Adrenal gland (tissue), 5 donors: ENCODE results near the gene NDUFS6.

Source experiments
- POLR2A ChIP-seq, 2 donors: fragments of 450-650 bp; IDR thresholded peaks; one replicate each; pipeline ENCODE4 v1.6.1; 2017; ENCODE audit warnings: antibody characterized with exemption in 2 of 2, mild to moderate bottlenecking in 2 of 2, moderate library complexity in 1 of 2
- TF ChIP-seq, protein P1 (sequence below), 6 experiments: fragments of 450-650 bp in 4 of 6; fragments of 200-600 bp in 2 of 6; sonication (generic) in 1 of 6; IDR thresholded peaks; 1 replicate in 5 of 6; 2 replicates in 1 of 6; pipeline versions ENCODE4 v1.5.1 to v1.8.0; 2016 to 2021; ENCODE audit warnings: antibody characterized with exemption in 6 of 6, mild to moderate bottlenecking in 2 of 6, moderate library complexity in 1 of 6
- donor health status: DM: no; HTN: no; CAD: no.

DNA sequence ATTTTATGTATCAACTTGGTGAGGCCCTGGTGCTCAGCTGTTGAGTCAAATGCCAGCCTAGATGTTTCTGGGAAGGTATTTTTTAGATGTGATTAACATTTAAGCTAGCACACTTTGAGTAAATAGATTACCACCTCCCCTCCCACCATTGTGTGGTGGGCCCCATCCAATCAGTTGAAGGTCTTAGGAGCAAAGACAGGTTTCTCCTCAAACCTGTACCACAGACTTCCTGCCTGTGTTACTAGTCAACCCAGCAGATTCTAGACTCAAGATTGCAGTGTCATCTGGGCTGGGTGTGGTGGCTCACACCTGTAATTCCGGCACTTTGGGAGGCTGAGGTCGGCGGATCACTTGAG is 35.3 kb upstream of the NDUFS6 start:
- TF ChIP-seq, protein P1, sequence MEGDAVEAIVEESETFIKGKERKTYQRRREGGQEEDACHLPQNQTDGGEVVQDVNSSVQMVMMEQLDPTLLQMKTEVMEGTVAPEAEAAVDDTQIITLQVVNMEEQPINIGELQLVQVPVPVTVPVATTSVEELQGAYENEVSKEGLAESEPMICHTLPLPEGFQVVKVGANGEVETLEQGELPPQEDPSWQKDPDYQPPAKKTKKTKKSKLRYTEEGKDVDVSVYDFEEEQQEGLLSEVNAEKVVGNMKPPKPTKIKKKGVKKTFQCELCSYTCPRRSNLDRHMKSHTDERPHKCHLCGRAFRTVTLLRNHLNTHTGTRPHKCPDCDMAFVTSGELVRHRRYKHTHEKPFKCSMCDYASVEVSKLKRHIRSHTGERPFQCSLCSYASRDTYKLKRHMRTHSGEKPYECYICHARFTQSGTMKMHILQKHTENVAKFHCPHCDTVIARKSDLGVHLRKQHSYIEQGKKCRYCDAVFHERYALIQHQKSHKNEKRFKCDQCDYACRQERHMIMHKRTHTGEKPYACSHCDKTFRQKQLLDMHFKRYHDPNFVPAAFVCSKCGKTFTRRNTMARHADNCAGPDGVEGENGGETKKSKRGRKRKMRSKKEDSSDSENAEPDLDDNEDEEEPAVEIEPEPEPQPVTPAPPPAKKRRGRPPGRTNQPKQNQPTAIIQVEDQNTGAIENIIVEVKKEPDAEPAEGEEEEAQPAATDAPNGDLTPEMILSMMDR (IDR thresholded peaks at IDR 0.05), result no peak
- no peak for TF ChIP-seq POLR2A (IDR thresholded peaks at IDR 0.05)
